GM13976 (cell line): ENCODE data around the gene LARP1.

ENCODE experiments used
- DNase-seq: peaks from one replicate; pipeline ENCODE4 v3.0.0; 2012; ENCODE audit warnings: low spot score
- CTCF ChIP-seq: IDR thresholded peaks from 2 replicates; pipeline ENCODE4 v1.5.1; 2012; ENCODE audit warnings: borderline replicate concordance, mild to moderate bottlenecking; ENCODE audit not compliant: insufficient read depth; ENCODE audit errors: extremely low read depth, missing control alignments, control extremely low read depth
- in situ Hi-C: fragments of 300-500 bp; cut with MboI; formaldehyde crosslinking; loops from one replicate; pipeline ENCODE4 v1.12.0; 2022; ENCODE audit warnings: low sequenced_read_pairs, mixed read lengths, inconsistent platforms; ENCODE audit not compliant: unreplicated experiment

The LARP1 gene

DNA sequence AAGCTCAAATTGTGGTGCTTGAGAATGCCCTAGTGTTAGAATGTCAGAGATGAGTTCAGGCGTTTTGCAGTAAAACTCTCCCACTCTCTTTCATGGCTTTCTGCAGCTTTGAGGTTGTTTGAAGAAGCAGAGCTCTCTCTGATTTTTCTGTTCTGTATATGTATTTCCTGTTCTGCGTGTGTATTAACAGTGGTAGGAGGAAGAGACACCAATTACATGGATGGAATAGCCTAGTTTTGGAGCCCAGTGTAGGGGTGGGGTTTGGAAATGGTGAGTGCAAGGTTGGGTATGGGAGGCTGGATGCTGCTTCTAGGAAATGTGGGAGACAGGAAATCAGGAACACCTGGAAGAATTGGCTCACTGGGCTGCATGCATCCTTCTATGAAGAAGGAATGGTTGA is 12.4 kb downstream of the LARP1 start:
- TF ChIP-seq CTCF: no peak
- in situ Hi-C loops: no loop called here
- no peak for DNase-seq

- in situ Hi-C loops: no loop called here
- DNase-seq: no peak
- no peak for TF ChIP-seq CTCF
Measured at GRCh38 chr5:154768207-154768606, 13.0 kb downstream of the LARP1 start.

- DNase-seq: no peak
- in situ Hi-C loops: no loop called here
- TF ChIP-seq CTCF: no peak
Measured at GRCh38 chr5:154770111-154770510, 14.9 kb downstream of the LARP1 start.

GRCh38 chr5:154771383-154771901 is 16.3 kb downstream of the LARP1 start:
- DNase-seq: no peak
- TF ChIP-seq CTCF: no peak
- in situ Hi-C loops: no loop called here

- no peak for DNase-seq
- no peak for TF ChIP-seq CTCF
- in situ Hi-C loops: no loop called here
Measured at GRCh38 chr5:154773326-154773725, 18.1 kb downstream of the LARP1 start.

GRCh38 chr5:154776167-154776566 is 21.0 kb downstream of the LARP1 start:
- no peak for DNase-seq
- no peak for TF ChIP-seq CTCF
- in situ Hi-C loops: no loop called here

DNA sequence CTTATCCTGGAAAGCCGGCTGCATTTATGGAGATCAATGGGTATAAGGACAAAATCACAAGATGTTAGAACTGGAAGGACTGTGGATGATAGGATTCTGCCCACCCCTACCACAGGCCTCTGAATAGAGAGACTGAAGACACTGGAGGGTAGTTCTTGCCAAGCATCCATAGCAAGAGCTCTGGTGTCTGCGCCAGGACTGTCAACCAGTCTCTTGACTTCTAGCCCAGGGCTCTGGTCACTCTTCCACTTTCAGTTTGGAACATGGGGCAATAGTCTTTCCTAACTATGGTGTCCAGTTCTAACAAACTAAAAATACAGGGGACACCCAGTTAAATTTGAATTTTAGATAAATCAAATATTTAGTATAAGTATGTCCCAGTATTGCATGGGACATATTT is 23.4 kb downstream of the LARP1 start:
- TF ChIP-seq CTCF: no peak
- in situ Hi-C loops: no loop called here
- DNase-seq: no peak
